Measurements from ENCODE around the gene ERBB4. TPM values are rescaled to one million over a fixed set of nuclear protein-coding genes. Genes with fewer than 3 reads are reported as not detected.
"Not testable (repeated sequence)": the region's sequence is repeated elsewhere in the genome, so short reads cannot be mapped to it uniquely, and the experiment has no call there.

Gene ERBB4
- total RNA-seq, 1 experiment from 2014 or later: 2.9 TPM

- CTCF ChIA-PET: no interaction called here
- Mint-ChIP-seq H3K9me3 (ENCODE audit: low read depth, unreplicated experiment) (peaks cover 15% of the 10 kb centered on the region), H3K27me3 (ENCODE audit: unreplicated experiment) (no peaks in the 10 kb centered on the region), H3K27ac (ENCODE audit: unreplicated experiment) (no peak overlapping the region), H3K36me3 (ENCODE audit: insufficient read depth, unreplicated experiment) (no peaks in the 10 kb centered on the region), H3K4me1 (ENCODE audit: low read depth, unreplicated experiment) (peaks cover 7% of the 10 kb centered on the region), H3K4me3 (ENCODE audit: low read depth, unreplicated experiment) (no peak overlapping the region)
- no peak for DNase-seq
- TF ChIP-seq CTCF (IDR thresholded peaks at IDR 0.05; ENCODE audit: unreplicated experiment): no peak
- intact Hi-C loops (cut with micrococcal nuclease; ENCODE audit: unreplicated experiment): no loop called here
- BruUV-seq (replicated peaks): no TSS peak
These were observed 940.4 kb downstream of the ERBB4 start for GRCh38 chr2:211598238-211598637.

- H3K9me3 Mint-ChIP-seq (ENCODE audit: low read depth, unreplicated experiment); DNase-seq; H3K27ac Mint-ChIP-seq (ENCODE audit: unreplicated experiment); H3K36me3 Mint-ChIP-seq (ENCODE audit: insufficient read depth, unreplicated experiment); intact Hi-C loops (cut with micrococcal nuclease; ENCODE audit: unreplicated experiment); H3K27me3 Mint-ChIP-seq (ENCODE audit: unreplicated experiment); BruUV-seq (replicated peaks); CTCF ChIA-PET; H3K4me3 Mint-ChIP-seq (ENCODE audit: low read depth, unreplicated experiment): not testable (repeated sequence)
- H3K4me1 Mint-ChIP-seq (ENCODE audit: low read depth, unreplicated experiment): peaks cover 12% of the 10 kb centered on the region
These were observed 946.6 kb downstream of the ERBB4 start for GRCh38 chr2:211592006-211592405.

- Mint-ChIP-seq H3K27me3 (ENCODE audit: unreplicated experiment) (no peaks in the 10 kb centered on the region), H3K9me3 (ENCODE audit: low read depth, unreplicated experiment) (no peaks in the 10 kb centered on the region), H3K4me1 (ENCODE audit: low read depth, unreplicated experiment) (peaks cover 12% of the 10 kb centered on the region), H3K36me3 (ENCODE audit: insufficient read depth, unreplicated experiment) (no peaks in the 10 kb centered on the region), H3K4me3 (ENCODE audit: low read depth, unreplicated experiment) (no peak overlapping the region), H3K27ac (ENCODE audit: unreplicated experiment) (no peak overlapping the region)
- no peak for TF ChIP-seq CTCF (IDR thresholded peaks at IDR 0.05; ENCODE audit: unreplicated experiment)
- intact Hi-C loops (cut with micrococcal nuclease; ENCODE audit: unreplicated experiment): no loop called here
- BruUV-seq (replicated peaks): no TSS peak
- no peak for DNase-seq
- CTCF ChIA-PET: no interaction called here
These were observed 947.2 kb downstream of the ERBB4 start for GRCh38 chr2:211591426-211591825.

- Mint-ChIP-seq H3K36me3 (ENCODE audit: insufficient read depth, unreplicated experiment) (no peaks in the 10 kb centered on the region), H3K27ac (ENCODE audit: unreplicated experiment) (no peak overlapping the region), H3K4me3 (ENCODE audit: low read depth, unreplicated experiment) (no peak overlapping the region), H3K27me3 (ENCODE audit: unreplicated experiment) (no peaks in the 10 kb centered on the region), H3K9me3 (ENCODE audit: low read depth, unreplicated experiment) (peaks cover 5% of the 10 kb centered on the region), H3K4me1 (ENCODE audit: low read depth, unreplicated experiment) (no peaks in the 10 kb centered on the region)
- no peak for DNase-seq
- intact Hi-C loops (cut with micrococcal nuclease; ENCODE audit: unreplicated experiment): no loop called here
- no peak for TF ChIP-seq CTCF (IDR thresholded peaks at IDR 0.05; ENCODE audit: unreplicated experiment)
- CTCF ChIA-PET: no interaction called here
- no TSS peak for BruUV-seq (replicated peaks)
These were observed 970.2 kb downstream of the ERBB4 start for GRCh38 chr2:211568439-211568838.

GRCh38 chr2:211564441-211564840, 974.2 kb downstream of the ERBB4 start:
- DNase-seq: no peak
- no peak for TF ChIP-seq CTCF (IDR thresholded peaks at IDR 0.05; ENCODE audit: unreplicated experiment)
- Mint-ChIP-seq H3K4me1 (ENCODE audit: low read depth, unreplicated experiment) (no peaks in the 10 kb centered on the region), H3K27me3 (ENCODE audit: unreplicated experiment) (no peaks in the 10 kb centered on the region), H3K9me3 (ENCODE audit: low read depth, unreplicated experiment) (peaks cover 5% of the 10 kb centered on the region), H3K4me3 (ENCODE audit: low read depth, unreplicated experiment) (no peak overlapping the region), H3K27ac (ENCODE audit: unreplicated experiment) (no peak overlapping the region), H3K36me3 (ENCODE audit: insufficient read depth, unreplicated experiment) (no peaks in the 10 kb centered on the region)
- intact Hi-C loops (cut with micrococcal nuclease; ENCODE audit: unreplicated experiment): no loop called here
- CTCF ChIA-PET: no interaction called here
- BruUV-seq (replicated peaks): no TSS peak

All from Calu3 (cell line).